Progenitor cell of endocrine pancreas (in vitro differentiated cells): Measurements from ENCODE around the gene TAF4. TPM values are rescaled to one million over a fixed set of nuclear protein-coding genes. Genes with fewer than 3 reads are reported as not detected.
"Not testable (repeated sequence)": the region's sequence is repeated elsewhere in the genome, so short reads cannot be mapped to it uniquely, and the experiment has no call there.

Experiments
- DNase-seq: peaks from one replicate; pipeline ENCODE4 v3.0.0; 2021; ENCODE audit warnings: low spot score; ENCODE audit not compliant: unreplicated experiment
- H3K27ac Mint-ChIP-seq: 2 replicates; pipeline ENCODE4 v1.8.0; 2021; ENCODE audit warnings: mild to moderate bottlenecking, moderate library complexity, mixed read lengths
- H3K27me3 Mint-ChIP-seq: 2 replicates; pipeline ENCODE4 v1.8.0; 2021; ENCODE audit warnings: mixed read lengths
- H3K36me3 Mint-ChIP-seq: 2 replicates; pipeline ENCODE4 v1.8.0; 2022; ENCODE audit warnings: mixed read lengths; ENCODE audit not compliant: insufficient read depth
- H3K4me1 Mint-ChIP-seq: 2 replicates; pipeline ENCODE4 v1.8.0; 2021; ENCODE audit warnings: low read depth, mixed read lengths
- H3K4me3 Mint-ChIP-seq: 2 replicates; pipeline ENCODE4 v1.8.0; 2021; ENCODE audit warnings: low read depth, mild to moderate bottlenecking, moderate library complexity, mixed read lengths
- H3K9me3 Mint-ChIP-seq: 2 replicates; pipeline ENCODE4 v1.8.0; 2021; ENCODE audit warnings: low read depth, mixed read lengths
- total RNA-seq: library from RNA; stranded (reverse); gene quantifications from 2 replicates; pipeline ENCODE4 v1.2.1, GENCODE V29; 2021
- TF ChIP-seq, protein P1 (sequence below): fragments of 200-600 bp; sonication (generic); IDR thresholded peaks from one replicate; pipeline ENCODE4 v1.5.0; 2021; ENCODE audit warnings: antibody characterized with exemption, mild to moderate bottlenecking; ENCODE audit not compliant: unreplicated experiment

Gene TAF4
- total RNA-seq, 1 donor from 2014 or later = 34.7 TPM

DNA sequence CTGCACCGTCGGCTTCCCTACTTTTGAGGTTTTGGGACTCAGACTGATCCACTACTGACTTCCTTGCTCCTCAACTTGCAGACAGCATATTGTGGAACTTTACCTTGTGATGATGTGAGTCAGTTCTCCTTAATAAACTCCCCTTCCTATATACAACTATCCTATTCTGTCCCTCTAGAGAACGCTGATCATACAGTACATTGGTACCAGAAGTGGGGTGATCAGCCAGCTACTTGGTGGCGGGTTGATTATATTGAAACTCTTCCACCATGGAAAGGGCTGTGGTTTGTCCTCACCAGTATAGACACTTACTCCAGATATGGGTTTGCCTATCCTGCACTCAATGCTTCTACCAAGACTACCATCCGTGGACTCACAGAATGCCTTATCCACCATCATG, 7.6 kb upstream of the TAF4 start:
- no peak for DNase-seq
- Mint-ChIP-seq H3K4me1 (peaks cover 1% of the 10 kb centered on the region), H3K4me3 (no peak overlapping the region), H3K27ac (no peak overlapping the region), H3K27me3 (no peaks in the 10 kb centered on the region), H3K9me3 (peaks cover 19% of the 10 kb centered on the region), H3K36me3 (peaks cover 4% of the 10 kb centered on the region)
- TF ChIP-seq, protein P1, sequence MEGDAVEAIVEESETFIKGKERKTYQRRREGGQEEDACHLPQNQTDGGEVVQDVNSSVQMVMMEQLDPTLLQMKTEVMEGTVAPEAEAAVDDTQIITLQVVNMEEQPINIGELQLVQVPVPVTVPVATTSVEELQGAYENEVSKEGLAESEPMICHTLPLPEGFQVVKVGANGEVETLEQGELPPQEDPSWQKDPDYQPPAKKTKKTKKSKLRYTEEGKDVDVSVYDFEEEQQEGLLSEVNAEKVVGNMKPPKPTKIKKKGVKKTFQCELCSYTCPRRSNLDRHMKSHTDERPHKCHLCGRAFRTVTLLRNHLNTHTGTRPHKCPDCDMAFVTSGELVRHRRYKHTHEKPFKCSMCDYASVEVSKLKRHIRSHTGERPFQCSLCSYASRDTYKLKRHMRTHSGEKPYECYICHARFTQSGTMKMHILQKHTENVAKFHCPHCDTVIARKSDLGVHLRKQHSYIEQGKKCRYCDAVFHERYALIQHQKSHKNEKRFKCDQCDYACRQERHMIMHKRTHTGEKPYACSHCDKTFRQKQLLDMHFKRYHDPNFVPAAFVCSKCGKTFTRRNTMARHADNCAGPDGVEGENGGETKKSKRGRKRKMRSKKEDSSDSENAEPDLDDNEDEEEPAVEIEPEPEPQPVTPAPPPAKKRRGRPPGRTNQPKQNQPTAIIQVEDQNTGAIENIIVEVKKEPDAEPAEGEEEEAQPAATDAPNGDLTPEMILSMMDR = no peak

- not testable (repeated sequence) for H3K27me3 Mint-ChIP-seq, DNase-seq, H3K4me3 Mint-ChIP-seq, H3K27ac Mint-ChIP-seq, H3K36me3 Mint-ChIP-seq
- peaks cover 12% of the 10 kb centered on the region for H3K4me1 Mint-ChIP-seq
- peaks cover 16% of the 10 kb centered on the region for H3K9me3 Mint-ChIP-seq
Measured at GRCh38 chr20:62071669-62072430, 6.2 kb upstream of the TAF4 start.

DNA sequence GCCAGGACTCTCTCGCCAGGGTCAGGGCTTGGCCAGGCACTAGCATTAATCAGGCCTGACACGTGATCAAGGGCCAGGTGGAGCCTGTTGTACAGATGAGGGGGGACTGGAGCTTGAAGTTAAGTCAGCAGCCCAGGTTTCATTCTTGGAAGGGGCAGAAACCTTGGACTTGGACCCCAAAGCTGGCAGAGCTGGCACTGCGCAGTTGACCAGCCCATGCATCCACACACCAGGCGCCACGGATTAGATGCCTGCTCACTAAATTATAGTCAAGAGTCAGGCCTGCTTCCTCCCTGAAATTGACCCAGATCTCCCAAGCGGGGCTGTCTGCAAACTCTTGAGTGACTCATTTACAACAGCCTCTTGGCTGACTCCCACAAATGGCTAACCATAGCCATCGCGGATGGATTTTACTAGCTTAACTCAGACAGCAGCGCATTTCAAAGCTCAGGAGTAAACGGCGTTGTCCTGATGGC, 4.1 kb upstream of the TAF4 start:
- H3K4me3 Mint-ChIP-seq = no peak overlapping the region
- DNase-seq = no peak
- no peaks in the 10 kb centered on the region for H3K27me3 Mint-ChIP-seq
- peaks cover 15% of the 10 kb centered on the region for H3K4me1 Mint-ChIP-seq
- no peak overlapping the region for H3K27ac Mint-ChIP-seq
- H3K36me3 Mint-ChIP-seq = no peaks in the 10 kb centered on the region
- TF ChIP-seq, protein P1 = no peak
- peaks cover 11% of the 10 kb centered on the region for H3K9me3 Mint-ChIP-seq

DNA sequence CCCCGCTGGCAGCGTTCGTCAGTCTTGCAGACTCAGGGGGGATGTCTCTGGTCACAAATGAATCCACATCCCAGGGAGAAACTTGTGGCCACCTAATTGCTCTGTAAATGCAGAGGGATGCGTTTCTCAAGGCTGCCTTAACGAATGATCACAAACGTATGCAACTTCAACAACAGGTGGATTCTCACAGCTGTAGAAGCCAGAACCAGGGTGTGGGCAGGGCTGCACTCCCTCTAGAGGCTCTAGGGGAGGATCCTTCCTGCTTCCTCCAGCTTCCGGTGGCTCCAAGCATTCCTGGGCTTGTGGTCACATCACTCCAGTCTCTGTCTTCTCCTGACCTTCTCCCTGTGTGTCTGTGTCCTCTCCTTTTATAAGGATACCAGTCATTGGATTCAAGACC, 3.3 kb upstream of the TAF4 start:
- Mint-ChIP-seq H3K4me3 (no peak overlapping the region), H3K9me3 (peaks cover 7% of the 10 kb centered on the region), H3K27me3 (no peaks in the 10 kb centered on the region), H3K4me1 (peaks cover 17% of the 10 kb centered on the region), H3K36me3 (no peaks in the 10 kb centered on the region), H3K27ac (no peak overlapping the region)
- DNase-seq = no peak
- TF ChIP-seq, protein P1 = no peak

GRCh38 chr20:62067547-62068260, 2.0 kb upstream of the TAF4 start:
- Mint-ChIP-seq H3K4me1 (peaks cover 24% of the 10 kb centered on the region), H3K9me3 (no peaks in the 10 kb centered on the region), H3K27ac (peak overlapping the region; percentile 99), H3K27me3 (no peaks in the 10 kb centered on the region), H3K36me3 (no peaks in the 10 kb centered on the region), H3K4me3 (peak overlapping the region; percentile 80)
- DNase-seq = no peak
- TF ChIP-seq, protein P1 = no peak
